OCI-LY3 (cell line): Measurements from ENCODE around the gene SLC6A4.

Experiments used
- H2AFZ ChIP-seq: fragments of 200-600, 300-600 bp; shearing (Covaris generic); 2 replicates; pipeline ENCODE4 v1.6.0; 2014; ENCODE audit warnings: antibody characterized with exemption, low read depth, low read length
- H3K27ac ChIP-seq: fragments of 200-600, 300-600 bp; sonication (generic); 2 replicates; pipeline ENCODE4 v1.5.1; 2014; ENCODE audit warnings: mild to moderate bottlenecking, low read length, moderate library complexity, mixed read lengths
- H3K27me3 ChIP-seq: fragments of 200-600, 300-600 bp; sonication (generic); 2 replicates; pipeline ENCODE4 v1.6.1; 2014; ENCODE audit warnings: low read depth, low read length, mixed read lengths
- H3K36me3 ChIP-seq: fragments of 200-600, 300-600 bp; sonication (generic); replicated peaks from 2 replicates; pipeline ENCODE3; 2014; ENCODE audit warnings: low read depth, low read length, mixed read lengths
- H3K4me1 ChIP-seq: fragments of 300-600, 200-600 bp; sonication (generic); 2 replicates; pipeline ENCODE4 v1.6.1; 2014; ENCODE audit warnings: low read length, mixed read lengths
- H3K4me2 ChIP-seq: fragments of 200-600, 300-600 bp; sonication (generic); 2 replicates; pipeline ENCODE4 v1.6.1; 2014; ENCODE audit warnings: low read length, mixed read lengths
- H3K4me3 ChIP-seq: fragments of 300-600, 200-600 bp; sonication (generic); 2 replicates; pipeline ENCODE4 v1.5.1; 2014; ENCODE audit warnings: antibody characterized with exemption, mild to moderate bottlenecking, low read length, moderate library complexity
- H3K79me2 ChIP-seq: fragments of 300-600, 200-600 bp; shearing (Covaris generic); 2 replicates; pipeline ENCODE4 v1.6.1; 2014; ENCODE audit warnings: mild to moderate bottlenecking, low read length, mixed read lengths
- H3K9ac ChIP-seq: fragments of 300-600, 200-600 bp; shearing (Covaris generic); 2 replicates; pipeline ENCODE4 v1.6.0; 2014; ENCODE audit warnings: mild to moderate bottlenecking, low read length, moderate library complexity
- H3K9me3 ChIP-seq: fragments of 200-600, 300-600 bp; shearing (Covaris generic); 2 replicates; pipeline ENCODE4 v1.6.1; 2014; ENCODE audit warnings: low read length, mixed read lengths; ENCODE audit not compliant: insufficient read depth
- H4K20me1 ChIP-seq: fragments of 200-600, 300-600 bp; sonication (generic); 2 replicates; pipeline ENCODE4 v1.6.1; 2016; ENCODE audit warnings: low read length, mixed read lengths; ENCODE audit not compliant: insufficient read depth
- CTCF ChIP-seq: fragments of 200-600, 300-600 bp; sonication (generic); IDR thresholded peaks from 2 replicates; pipeline ENCODE4 v1.5.1; 2014; ENCODE audit warnings: antibody characterized with exemption, low read length, low read depth
- EZH2phosphoT487 ChIP-seq: fragments of 200-600 bp; shearing (Covaris generic); IDR thresholded peaks from 2 replicates; pipeline ENCODE4 v1.6.1; 2018; ENCODE audit warnings: antibody characterized with exemption, mixed run types, low read depth

SLC6A4 gene

DNA sequence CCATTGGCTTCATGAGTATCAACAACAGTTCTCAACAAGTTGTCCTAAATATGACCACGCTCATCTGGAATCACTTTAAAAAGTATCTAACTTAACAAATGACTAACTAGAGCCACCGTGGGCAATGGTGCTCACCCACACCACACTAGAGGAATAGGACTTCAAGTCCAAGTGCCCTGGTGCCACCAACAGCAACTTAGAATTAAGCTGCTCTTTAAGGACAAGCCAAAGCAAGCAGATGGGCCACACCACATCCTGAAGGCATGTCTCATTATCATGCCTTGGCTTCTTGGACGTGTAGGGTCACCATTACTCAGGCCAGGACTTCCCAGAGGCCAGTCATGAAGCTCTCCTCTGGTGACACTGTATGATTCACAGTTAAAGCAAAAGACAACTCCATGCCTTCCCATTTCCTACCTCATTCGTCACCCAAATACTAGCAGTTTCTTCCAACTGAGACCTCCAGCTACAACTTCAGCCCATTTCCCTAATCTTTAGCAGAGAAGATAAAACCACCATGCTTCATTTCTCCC, 9.4 kb upstream of the SLC6A4 start:
- Histone ChIP-seq H3K36me3 (peaks cover 30% of the 10 kb centered on the region), H3K4me2 (no peak overlapping the region), H3K9ac (no peak overlapping the region), H3K27ac (no peak overlapping the region), H3K27me3 (no peaks in the 10 kb centered on the region), H3K9me3 (no peaks in the 10 kb centered on the region), H3K4me1 (no peaks in the 10 kb centered on the region), H4K20me1 (no peaks in the 10 kb centered on the region), H3K79me2 (no peaks in the 10 kb centered on the region), H3K4me3 (no peak overlapping the region), H2AFZ (no peak overlapping the region)
- TF ChIP-seq CTCF (no peak), EZH2phosphoT487 (no peak)

DNA sequence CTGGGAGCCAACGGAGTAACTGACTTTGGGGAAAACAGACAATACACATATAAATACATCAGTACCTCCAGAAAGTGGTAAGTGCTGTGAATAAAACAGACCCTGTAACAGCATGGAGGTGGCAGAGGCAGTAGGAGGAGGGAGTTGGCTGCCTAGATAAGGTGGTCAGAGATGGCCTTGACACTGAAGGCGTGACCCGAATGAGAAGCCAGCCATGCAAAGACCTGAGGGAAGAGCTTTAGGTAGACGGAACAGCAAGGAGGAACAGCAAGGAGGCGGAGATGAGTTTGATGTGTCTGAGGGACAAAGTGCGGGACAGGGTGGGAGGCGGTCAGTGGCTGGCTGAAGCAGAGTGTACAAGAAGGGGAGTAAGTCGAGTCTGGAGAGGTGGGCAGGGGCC, 8.1 kb upstream of the SLC6A4 start:
- no peak overlapping the region for H2AFZ ChIP-seq
- no peaks in the 10 kb centered on the region for H3K4me1 ChIP-seq
- no peaks in the 10 kb centered on the region for H3K79me2 ChIP-seq
- H4K20me1 ChIP-seq = no peaks in the 10 kb centered on the region
- H3K9me3 ChIP-seq = no peaks in the 10 kb centered on the region
- no peaks in the 10 kb centered on the region for H3K27me3 ChIP-seq
- TF ChIP-seq EZH2phosphoT487 = no peak
- TF ChIP-seq CTCF = no peak
- no peak overlapping the region for H3K4me3 ChIP-seq
- H3K36me3 ChIP-seq = peaks cover 18% of the 10 kb centered on the region
- no peak overlapping the region for H3K9ac ChIP-seq
- H3K4me2 ChIP-seq = no peak overlapping the region
- no peak overlapping the region for H3K27ac ChIP-seq

GRCh38 chr17:30243002-30243401, 7.5 kb upstream of the SLC6A4 start:
- Histone ChIP-seq H3K27me3 (no peaks in the 10 kb centered on the region), H3K9ac (no peak overlapping the region), H3K27ac (no peak overlapping the region), H3K4me3 (no peak overlapping the region), H3K9me3 (no peaks in the 10 kb centered on the region), H3K4me2 (no peak overlapping the region), H2AFZ (no peak overlapping the region), H3K79me2 (no peaks in the 10 kb centered on the region), H3K36me3 (peaks cover 13% of the 10 kb centered on the region), H4K20me1 (no peaks in the 10 kb centered on the region), H3K4me1 (no peaks in the 10 kb centered on the region)
- TF ChIP-seq EZH2phosphoT487 (no peak), CTCF (no peak)

- Histone ChIP-seq H3K27ac (no peak overlapping the region), H3K9me3 (no peaks in the 10 kb centered on the region), H3K4me3 (no peak overlapping the region), H2AFZ (no peak overlapping the region), H3K79me2 (no peaks in the 10 kb centered on the region), H3K36me3 (no peaks in the 10 kb centered on the region), H3K9ac (no peak overlapping the region), H3K4me1 (no peaks in the 10 kb centered on the region), H3K4me2 (no peak overlapping the region), H3K27me3 (no peaks in the 10 kb centered on the region), H4K20me1 (no peaks in the 10 kb centered on the region)
- TF ChIP-seq EZH2phosphoT487 (no peak), CTCF (no peak)
These were observed 5.6 kb upstream of the SLC6A4 start for GRCh38 chr17:30241051-30241450.
